Fibroblast of gingiva (primary cell): Measurements from ENCODE around the gene PPAN.

ENCODE experiments used
- DNase-seq: peaks from one replicate; pipeline ENCODE4 v3.0.0-alpha.2; 2011; ENCODE audit warnings: low read depth

Gene PPAN

DNA sequence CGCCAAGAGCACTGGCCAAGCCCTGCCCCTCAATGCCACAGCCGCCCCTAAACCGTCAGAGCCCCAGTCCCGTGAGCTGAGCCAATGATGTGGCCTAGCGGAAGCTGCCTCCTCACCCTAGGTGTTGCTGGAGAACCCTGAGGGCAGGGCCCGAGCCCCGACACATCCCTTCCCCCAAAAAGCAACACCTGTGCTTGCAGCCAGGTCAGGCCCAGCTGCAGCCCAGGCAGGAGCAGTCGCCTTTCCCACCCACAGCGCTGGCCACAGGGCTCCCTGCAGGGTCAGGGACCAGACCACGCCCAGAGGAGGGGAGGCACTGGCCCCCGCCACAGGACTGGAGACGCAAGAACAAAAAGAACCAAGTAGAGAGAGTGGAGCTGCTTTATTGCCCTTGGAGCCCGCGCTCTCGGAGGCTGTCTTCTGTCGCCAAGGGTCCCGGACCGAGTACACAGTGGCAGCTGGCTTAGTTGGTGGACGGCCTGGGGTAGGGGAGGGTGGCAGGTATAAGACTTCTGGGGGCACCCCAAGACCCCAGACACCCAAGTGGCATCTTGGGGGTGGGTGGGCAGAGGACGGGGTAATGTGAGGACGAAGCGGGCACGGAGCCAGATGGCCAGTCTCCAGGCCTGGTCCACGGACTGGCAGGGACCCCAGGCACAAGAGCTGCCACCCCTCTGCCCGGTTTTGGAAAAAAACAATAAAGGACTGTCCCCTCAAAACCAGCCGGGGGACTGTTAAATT lies 8.7 kb downstream of the PPAN start:
- DNase-seq: no peak

DNA sequence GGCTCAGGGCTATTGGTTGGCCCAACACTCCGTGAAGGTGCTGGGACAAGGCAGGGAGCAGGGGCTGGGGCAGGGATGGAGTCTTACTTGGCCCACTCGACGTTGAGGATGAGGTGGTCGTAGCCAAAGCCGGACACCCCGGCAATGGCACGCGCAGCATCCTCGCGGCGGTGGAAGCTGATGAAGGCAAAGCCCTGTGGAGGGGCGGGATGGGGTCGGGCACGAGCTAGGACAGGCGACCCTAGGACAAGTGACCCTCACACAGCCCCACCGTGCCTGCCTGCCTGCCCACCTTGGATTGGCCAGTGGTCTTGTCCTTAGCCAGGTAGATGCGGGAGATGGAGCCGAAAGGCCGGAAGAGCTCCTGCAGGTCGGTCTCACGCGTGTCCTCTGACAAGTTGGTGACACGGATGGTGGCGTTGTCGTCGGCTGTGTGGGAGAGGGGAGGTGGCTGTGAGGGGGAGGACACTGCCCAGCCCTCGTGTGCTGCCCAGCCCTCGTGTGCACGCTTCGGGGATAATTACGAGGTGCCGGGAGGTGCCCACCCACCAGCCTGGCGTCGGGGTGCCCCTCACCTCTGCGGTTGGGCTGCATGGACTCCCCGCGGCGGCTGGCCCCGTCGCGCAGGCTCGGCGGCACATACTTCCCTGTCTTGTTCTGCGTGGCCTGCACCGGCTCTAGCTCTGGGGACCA lies 9.4 kb downstream of the PPAN start:
- no peak for DNase-seq

DNA sequence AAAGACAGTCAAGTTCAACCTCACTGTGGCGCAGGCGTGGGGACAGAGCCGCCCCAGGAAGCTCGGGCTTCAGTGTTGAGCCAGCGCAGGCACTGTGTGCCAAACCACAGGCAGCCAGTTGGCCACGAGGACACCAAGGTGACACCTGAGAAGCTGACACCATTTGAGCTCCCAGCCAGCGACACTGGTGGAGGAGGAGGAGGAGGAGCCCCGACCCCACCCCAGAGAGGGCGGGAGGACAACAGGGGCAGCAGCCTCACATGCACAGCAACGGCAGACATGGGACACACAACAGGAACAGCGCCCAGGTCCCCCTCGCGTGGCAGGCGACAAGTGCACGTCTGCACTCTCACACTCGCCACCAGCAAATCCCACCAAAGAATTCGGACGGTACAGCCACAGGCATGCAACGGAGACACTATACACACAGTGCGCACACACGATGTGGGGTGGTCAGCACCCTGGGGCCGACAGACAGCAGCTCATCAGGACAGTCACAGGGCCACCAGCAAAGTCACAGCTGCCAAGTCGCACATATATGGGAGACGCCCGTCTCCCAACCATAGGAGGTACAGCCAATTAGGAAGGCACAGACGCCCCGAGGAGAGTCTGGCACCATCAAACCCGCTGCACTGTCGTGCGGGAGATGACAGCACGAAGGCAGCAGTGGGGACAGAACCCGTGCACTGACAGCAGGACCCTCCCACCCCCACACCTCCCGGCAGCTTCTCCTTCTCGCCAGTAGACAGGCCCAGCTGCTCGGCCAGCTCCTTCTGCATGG lies 10.1 kb downstream of the PPAN start:
- DNase-seq: no peak

DNA sequence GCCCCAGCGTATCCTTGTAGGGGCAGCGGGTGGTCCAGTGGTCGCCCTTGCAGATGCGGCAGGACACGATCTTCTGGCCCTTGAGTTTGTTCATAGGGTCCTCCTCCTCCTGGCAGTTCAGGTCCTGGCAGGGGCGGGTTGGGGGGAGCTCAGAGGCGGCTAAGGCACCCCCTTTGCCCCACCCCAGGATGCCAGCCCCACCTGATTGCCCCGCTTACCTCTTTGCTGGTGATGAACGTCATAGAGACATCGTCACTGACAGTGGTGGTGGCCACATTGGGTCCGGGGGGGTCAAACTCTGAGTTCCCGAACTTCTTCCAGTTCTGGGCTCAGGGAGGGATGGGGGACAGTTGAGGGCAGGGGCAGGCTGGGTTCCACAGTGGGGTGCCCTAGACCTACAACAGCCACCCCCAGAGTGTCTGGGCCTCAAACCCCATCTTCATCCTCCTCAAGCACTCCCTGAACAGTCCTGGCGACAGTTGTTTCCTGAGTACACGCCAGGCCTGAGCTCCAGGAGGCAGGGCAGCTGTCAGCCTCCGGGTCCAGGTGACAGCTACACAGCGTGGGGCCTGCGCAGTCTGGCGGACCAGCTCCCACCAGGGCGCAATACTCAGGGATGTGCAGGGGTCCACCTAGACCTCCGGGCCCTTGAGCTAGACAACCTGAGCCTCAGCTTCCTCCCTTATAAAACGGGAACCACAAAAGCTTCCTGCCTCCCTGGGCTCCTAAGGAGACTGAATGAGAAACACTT lies 10.9 kb downstream of the PPAN start:
- no peak for DNase-seq

DNA sequence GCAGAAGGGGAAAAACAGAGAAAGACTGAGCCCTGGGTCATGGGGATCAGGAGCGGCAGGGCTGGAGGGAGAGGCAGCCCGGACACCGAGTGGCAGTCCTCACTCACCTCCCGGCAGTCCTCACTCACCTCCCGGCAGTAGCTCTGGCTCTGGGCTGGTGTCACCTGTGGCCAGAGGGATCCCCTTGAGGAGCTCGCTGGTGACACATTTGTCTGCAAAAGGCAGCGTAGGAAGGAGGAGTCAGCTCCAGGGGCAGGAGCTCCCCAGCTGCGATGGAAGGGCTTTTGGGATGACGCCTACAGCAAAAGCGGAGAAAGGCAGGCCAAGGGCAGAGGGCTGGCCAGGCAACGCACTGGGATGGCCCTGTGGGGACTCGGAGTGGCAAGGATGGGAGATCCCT lies 12.8 kb downstream of the PPAN start:
- no peak for DNase-seq

DNA sequence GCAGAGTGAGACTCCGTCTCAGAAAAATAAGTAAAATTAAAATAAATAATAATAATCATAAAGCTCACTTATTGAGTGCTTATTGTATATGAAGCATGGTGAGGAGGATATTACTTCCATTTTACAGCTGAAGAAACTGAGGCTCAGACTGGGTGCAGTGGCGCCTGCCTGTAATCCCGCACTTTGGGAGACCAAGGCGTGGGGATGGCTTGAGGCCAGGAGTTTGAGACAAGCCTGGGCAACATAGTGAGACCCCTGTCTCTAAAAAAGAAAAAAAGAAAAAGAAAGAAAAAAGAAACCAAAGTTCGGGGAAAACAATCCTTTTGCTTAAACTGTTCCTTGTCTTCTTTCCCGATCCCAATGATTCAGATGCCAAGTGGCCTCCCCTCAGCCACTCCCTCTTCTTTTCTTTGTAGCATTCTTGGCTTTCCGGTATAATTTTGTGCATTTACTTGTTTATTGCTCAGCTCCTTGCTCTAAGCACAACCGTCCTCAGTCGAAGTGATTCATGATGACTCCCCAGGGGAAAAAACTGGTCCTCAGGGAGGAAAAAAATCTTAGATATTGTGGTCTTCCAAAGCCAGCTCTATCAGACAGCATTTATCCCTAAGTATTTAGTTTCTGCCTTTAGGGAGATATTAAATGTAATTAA lies 14.5 kb downstream of the PPAN start:
- peak; percentile 93 for DNase-seq

DNA sequence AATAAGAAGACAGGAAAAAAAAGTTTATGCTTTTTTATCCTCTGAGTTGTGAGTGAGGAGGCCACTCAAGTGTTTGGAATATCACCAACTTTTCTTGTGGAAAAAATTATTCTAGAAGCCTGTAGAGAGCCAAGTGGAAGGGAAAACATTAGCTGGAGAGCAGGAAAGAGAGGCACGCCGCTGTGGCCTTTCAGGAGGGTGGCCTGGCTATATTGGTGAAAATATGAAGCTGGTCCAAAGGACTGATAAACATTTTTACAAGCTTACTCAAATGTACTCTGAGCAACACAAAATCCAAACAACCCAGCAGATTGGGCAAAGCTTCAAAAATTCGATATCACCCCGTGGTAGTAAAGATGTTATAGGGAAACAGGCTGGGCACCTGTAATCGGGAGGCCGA lies 15.9 kb downstream of the PPAN start:
- peak; percentile 88 for DNase-seq

DNA sequence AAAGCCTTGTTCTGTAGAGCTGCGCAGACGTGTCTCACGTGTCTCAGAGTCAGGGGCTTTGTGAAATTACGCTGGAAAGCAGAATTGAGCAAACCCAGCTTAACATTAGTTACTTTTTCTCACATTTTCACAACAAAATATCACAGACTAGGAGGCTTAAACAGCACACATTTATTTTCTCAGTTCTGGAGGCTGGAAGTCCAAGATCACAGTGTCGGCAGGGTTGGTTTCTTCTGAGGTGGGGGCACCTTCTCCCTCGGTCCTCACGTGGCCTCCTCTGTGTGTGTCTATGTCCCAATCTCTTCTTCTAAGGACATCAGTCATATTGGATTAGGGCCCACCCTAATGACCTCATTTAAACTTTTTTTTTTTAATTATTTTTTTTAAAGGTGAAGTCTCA lies 18.3 kb downstream of the PPAN start:
- DNase-seq: no peak

DNA sequence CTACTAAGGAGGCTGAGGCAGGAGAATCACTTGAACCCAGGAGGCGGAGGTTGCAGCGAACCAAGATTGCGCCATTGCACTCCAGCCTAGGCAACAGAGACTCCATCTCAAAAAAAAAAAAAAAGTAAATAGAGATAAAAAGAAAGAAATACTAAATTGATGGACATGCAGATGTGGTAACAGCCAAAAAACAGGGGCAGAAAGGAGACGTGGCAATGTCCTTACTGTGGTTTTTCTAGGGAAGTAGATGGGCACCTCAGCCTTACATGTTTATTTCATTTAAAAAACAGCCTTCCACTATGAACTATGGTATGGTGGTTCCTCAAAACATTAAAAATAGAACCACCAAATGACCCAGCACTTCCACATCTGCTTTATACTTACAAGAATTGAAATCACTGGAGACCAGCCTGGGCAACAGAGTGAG lies 20.1 kb downstream of the PPAN start:
- DNase-seq: no peak

DNA sequence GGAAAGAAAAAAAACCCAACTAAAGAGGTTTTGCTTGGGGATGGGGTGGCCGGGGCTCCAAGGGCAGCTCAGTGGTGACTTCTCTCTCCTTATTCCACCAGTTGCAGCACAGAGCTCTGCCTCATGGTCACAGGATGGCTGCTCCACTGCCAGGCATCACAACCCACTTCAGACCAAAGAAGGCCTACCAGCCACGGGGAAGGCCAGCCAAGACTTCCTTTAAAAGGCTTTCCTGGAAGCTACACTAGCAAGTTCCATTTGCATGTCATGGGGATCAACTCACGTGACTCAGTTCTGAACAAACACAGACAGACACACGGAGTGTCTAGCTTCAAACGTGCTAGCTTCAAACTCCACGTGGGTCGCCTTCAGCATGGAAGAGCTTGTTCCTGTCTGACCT lies 26.7 kb downstream of the PPAN start:
- DNase-seq: no peak

DNA sequence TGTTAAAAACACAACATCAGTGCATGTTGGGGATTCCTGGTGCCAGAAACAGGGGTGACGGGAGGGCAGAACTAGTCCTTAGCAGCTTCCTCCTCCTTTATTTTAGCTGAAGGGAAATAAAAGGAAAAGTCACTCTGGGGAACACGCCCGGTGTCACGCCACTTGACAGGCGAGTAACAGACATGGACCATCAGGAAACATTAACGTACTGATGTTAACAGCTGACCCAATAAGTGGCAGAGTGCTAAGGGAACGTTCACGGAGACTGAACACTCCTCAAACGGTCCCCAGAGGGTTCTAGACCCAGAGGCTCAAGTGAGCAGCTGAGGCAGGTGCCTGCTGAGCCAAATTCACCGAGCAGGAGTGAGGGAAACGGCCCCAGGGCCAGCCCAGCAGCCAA lies 27.4 kb downstream of the PPAN start:
- DNase-seq: no peak

DNA sequence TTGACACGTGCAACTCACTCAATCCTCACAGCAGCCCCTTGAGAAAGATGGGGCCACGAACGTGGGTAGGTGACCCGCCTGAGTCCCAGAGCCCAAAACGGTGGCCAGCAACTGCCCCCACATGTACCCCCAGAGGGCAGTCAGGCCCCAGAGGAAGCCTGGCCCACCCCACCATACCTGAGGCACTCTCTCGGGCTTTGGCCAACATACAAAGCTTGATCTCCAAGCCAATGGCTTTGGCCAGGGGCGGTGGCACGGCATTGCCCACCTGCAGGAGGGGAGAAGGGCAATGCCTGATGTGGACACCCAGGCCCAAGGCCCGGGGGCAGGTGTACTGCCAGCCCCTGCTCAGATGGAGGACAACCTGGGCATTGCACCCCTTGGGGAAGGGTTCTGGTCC lies 27.9 kb downstream of the PPAN start:
- no peak for DNase-seq

DNA sequence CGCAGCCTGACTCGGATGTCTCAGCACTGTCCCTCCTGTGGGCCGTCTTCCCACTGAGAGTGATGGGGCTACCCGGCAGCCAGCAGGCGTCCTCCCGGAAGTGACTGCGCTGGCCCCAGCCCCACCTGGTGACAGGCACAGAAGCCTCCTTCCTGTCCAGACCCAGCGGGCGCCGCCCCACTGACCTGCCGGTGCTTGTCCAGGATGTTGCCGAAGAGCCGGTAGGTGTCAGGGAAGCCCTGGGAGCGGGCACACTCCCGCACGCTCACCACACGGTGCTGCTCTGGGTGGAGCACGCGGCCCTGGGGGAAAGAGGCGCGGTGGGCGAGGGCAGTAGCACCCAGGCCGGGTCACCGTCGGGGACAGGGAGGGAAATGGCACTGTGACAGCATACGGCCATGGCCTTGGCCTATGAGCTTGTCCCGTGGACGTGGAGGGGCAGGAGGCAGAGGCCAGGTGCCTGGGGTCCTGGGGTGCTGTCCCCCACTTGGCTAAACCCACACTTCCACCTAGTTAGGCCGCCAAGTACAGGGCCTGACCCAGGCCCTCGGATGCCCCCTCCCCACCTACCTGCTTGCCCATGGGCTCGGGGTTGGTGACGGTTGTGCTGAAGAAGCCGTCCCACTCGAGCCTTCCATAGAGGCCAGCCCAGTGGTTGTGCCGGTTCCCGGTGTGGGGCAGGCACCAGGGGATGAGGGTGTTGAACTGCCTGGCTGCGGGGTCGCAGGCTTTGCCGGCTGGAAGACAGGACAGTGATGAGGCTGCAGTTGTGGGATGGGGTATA lies 29.6 kb downstream of the PPAN start:
- DNase-seq: no peak

DNA sequence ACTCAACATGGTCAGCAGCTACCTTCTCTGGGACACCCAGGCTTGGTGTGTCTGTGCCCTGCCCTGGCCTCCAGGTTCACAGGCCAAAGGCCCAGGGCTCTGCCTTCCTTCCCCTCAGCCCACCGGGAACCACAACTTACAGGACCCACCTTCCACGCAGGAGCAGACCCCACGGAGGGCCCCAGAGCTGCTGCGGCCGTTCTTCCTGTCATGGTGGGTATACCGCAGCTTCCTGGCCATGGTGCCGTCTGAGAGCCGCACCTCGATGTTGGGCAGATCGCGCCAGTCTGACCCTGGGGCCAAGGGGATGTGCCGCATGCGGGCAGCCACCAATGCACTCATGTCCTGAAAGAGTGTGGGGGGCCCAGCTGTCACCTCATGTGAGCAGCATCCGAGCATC lies 30.8 kb downstream of the PPAN start:
- no peak for DNase-seq

DNA sequence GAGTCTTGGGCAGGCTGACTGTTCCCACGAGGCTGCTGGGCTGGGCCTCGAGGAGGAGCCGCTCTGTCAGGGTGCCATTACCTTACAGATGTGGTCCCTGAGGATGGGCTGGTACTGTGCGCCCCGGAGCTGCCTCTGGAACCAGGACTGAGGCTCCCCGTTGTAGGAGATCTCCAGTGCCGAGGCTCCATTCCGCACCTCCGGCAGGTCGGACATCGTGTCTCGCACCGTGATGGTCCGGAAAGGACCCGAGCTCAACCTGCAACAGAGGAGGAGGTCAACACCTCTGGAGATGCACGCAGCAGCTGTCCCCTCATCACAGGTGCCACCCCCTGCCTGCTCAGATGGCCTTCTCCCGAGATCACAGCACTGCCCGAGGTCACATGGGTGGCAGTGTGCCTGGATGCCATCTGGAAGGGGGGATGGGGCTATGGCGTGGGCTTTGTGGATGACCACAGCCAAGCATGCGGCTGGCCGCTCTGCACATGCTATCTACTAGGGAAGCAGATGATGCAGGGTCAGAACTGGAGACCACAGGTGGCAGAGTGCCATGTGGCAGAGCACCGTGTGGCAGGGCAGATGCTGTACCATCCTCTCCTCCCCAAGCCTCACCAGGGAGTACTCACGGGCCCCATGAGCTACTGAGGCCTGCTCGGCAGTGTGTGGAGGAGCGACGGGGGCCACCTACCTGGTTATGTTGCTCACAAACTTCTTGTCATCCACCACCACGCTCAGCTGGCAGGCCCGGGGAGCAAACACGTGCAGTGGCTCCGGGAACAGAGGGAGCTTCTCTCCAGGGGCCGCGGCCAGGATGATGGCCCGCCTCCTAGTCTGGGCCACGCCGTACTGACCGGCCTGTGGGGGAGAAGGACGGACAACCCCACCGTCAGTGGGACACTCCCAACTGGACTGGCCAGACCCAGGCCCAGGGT lies 31.9 kb downstream of the PPAN start:
- no peak for DNase-seq

DNA sequence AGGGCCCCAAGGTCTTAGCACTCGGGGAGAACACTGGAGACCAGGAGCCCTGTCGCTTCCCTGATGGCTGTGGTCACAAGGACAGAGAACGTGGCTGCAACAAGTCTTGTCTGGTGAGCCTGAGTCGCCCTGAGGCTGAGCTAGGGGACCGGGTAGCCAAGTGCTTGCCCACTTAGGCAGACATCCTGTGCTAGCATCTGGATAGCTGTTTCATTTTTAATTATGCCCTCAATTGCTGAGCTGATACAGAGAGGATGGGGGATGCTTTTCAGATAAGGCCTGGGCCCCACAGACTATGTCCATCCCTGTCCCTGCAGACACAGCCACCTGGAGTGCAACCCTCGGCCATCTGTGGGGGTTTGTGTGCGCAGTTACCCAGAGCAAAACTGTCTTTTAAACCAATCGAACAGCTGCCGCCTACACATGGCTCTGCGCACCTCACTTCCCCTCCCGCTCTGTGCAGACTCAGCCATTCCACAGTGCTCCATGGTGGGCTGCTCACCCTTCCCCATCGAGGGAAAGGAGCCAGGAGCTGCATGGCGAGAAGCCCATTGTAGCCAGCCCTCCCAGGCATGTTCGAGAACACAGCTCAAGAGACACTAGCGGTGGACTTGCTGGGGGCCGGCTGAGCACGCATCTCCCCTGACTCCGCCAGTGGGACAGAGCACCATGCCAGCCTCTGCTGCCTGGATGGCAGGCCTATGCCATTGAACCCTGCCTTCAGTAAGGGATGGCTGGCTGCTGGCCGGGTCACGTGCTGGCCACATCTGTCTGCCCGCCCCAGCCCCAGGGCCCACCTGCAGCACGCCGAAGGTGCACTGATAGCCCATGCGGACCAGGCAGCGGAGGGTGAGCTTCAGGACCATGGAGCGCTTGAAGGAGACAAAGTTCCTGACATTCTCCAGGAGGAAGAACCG lies 33.0 kb downstream of the PPAN start:
- DNase-seq: no peak

DNA sequence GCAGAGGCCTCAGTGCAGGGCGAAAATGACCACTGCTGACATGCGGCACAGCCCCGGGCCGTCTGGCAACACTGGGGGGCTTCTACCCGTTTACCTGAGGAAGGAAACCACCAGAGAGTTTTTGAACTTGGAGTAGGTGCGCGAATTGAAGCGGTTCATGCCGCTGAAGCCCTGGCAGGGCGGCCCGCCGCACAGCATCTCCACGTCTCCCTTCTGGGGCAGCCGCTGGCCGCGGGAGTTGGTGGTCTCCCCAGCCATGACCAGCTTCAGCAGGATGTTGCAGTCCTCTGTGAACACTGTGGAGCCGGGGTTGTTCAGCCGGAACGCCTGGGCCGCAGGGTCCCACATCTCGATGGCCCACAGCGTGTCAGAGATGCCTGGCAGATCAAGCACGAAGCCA lies 33.8 kb downstream of the PPAN start:
- no peak for DNase-seq

DNA sequence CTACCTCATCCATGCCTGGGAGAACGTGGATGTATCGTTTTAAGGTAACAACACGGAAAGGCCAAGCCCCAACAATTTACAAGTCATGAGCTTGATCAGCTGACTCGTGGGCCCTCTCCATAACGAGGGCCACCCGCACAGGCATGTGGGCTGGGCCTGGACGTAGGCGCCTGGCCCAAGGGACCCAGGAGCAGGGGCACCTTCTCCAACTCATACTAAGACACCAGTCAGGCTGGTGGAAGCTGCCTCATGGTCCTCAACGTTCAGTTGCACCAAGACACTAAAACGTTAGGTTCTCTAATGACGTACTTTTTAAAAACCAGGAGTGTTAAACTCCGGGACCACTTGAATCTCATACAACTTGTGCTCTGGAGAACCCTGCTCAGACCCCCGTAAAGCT lies 35.3 kb downstream of the PPAN start:
- DNase-seq: no peak

DNA sequence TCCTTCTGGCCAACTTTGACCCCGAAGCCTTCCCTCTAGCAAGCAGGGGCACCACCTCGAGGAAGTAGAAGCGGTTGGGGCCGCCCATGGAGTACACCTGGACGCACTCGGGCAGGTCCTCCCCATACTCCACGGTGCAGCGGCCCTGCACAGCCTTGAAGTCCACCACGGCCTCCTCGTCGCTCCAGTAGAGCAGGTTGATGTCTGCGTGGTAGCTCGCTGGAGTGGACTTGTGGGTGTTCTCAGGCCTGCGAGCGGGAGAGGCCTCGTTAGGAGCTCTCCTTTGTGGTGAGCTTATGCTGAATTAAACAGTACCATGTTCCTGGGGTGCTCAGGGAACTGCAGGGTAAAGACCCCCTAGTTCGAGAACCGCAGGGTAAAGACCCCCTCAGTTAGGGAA lies 35.8 kb downstream of the PPAN start:
- DNase-seq: no peak
